H9 (cell line): Measurements from ENCODE around the gene NDUFV1. TPM values are rescaled to one million over a fixed set of nuclear protein-coding genes. Genes with fewer than 3 reads are reported as not detected.

Source experiments
- DNase-seq: peaks from one replicate; pipeline ENCODE4 v3.0.0-alpha.2; 2017
- H2AFZ ChIP-seq: one replicate; pipeline ENCODE4 v1.6.1; 2013; ENCODE audit warnings: mild to moderate bottlenecking, low read length, control low read depth, moderate library complexity
- H2AK5ac ChIP-seq: 2 replicates; pipeline ENCODE4 v1.6.1; 2013; ENCODE audit warnings: low read length, control low read depth, mixed read lengths; ENCODE audit not compliant: insufficient read length
- H2BK120ac ChIP-seq: one replicate; pipeline ENCODE4 v1.6.1; 2013; ENCODE audit warnings: low read depth, mild to moderate bottlenecking, low read length, control low read depth, inconsistent platforms; ENCODE audit not compliant: poor library complexity, severe bottlenecking
- H2BK12ac ChIP-seq: 2 replicates; pipeline ENCODE4 v1.6.1; 2013; ENCODE audit warnings: low read length, control low read depth, mixed read lengths, low read depth; ENCODE audit not compliant: insufficient read length
- H2BK15ac ChIP-seq: 2 replicates; pipeline ENCODE4 v1.6.1; 2013; ENCODE audit warnings: low read depth, low read length, control low read depth
- H2BK20ac ChIP-seq: one replicate; pipeline ENCODE4 v1.6.1; 2013; ENCODE audit warnings: low read depth, mild to moderate bottlenecking, low read length, control low read depth, inconsistent platforms; ENCODE audit not compliant: poor library complexity, severe bottlenecking
- H2BK5ac ChIP-seq: 2 replicates; pipeline ENCODE4 v1.6.1; 2013; ENCODE audit warnings: low read length, control low read depth, mixed read lengths; ENCODE audit not compliant: insufficient read length
- H3K14ac ChIP-seq: 2 replicates; pipeline ENCODE4 v1.6.1; 2013; ENCODE audit warnings: low read length, control low read depth; ENCODE audit not compliant: insufficient read depth
- H3K18ac ChIP-seq: 2 replicates; pipeline ENCODE4 v1.6.1; 2013; ENCODE audit warnings: low read depth, mild to moderate bottlenecking, mixed read lengths, low read length, control low read depth; ENCODE audit not compliant: insufficient read length
- H3K23ac ChIP-seq: 2 replicates; pipeline ENCODE4 v1.6.1; 2013; ENCODE audit warnings: low read length, control low read depth, mixed read lengths, low read depth; ENCODE audit not compliant: insufficient read length
- H3K23me2 ChIP-seq: 2 replicates; pipeline ENCODE4 v1.6.1; 2013; ENCODE audit warnings: low read depth, mild to moderate bottlenecking, mixed read lengths, low read length, control low read depth; ENCODE audit not compliant: insufficient read length, poor library complexity, severe bottlenecking
- H3K27ac ChIP-seq: 2 replicates; pipeline ENCODE4 v1.5.1; 2013; ENCODE audit warnings: low read length, control low read depth, mixed read lengths, low read depth; ENCODE audit not compliant: insufficient read length
- H3K27me3 ChIP-seq: 2 replicates; pipeline ENCODE4 v1.6.1; 2013; ENCODE audit warnings: low read length, control low read depth, inconsistent platforms; ENCODE audit not compliant: insufficient read depth
- H3K4ac ChIP-seq: 2 replicates; pipeline ENCODE4 v1.6.1; 2013; ENCODE audit warnings: low read depth, mild to moderate bottlenecking, control low read depth, inconsistent platforms, low read length, moderate library complexity
- H3K4me1 ChIP-seq: 2 replicates; pipeline ENCODE4 v1.6.1; 2013; ENCODE audit warnings: low read length, control low read depth, inconsistent platforms; ENCODE audit not compliant: insufficient read depth
- H3K4me2 ChIP-seq: 2 replicates; pipeline ENCODE4 v1.6.1; 2013; ENCODE audit warnings: low read length, control low read depth, mixed read lengths; ENCODE audit not compliant: insufficient read length, insufficient read depth
- H3K56ac ChIP-seq: 2 replicates; pipeline ENCODE4 v1.6.1; 2013; ENCODE audit warnings: low read depth, mild to moderate bottlenecking, mixed read lengths, low read length, control low read depth; ENCODE audit not compliant: insufficient read length
- H3K79me1 ChIP-seq: 2 replicates; pipeline ENCODE4 v1.6.1; 2013; ENCODE audit warnings: low read depth, mild to moderate bottlenecking, moderate library complexity, low read length, control low read depth, inconsistent platforms; ENCODE audit not compliant: insufficient read depth, poor library complexity, severe bottlenecking
- H3K79me2 ChIP-seq: 2 replicates; pipeline ENCODE4 v1.6.1; 2013; ENCODE audit warnings: low read length, control low read depth, inconsistent platforms; ENCODE audit not compliant: insufficient read depth
- H3K9ac ChIP-seq: 2 replicates; pipeline ENCODE4 v1.6.1; 2013; ENCODE audit warnings: low read length, control low read depth, mixed read lengths; ENCODE audit not compliant: insufficient read length; ENCODE audit errors: extremely low read depth
- H3K9me3 ChIP-seq: one replicate; pipeline ENCODE4 v1.6.1; 2013; ENCODE audit warnings: low read depth, low read length, inconsistent platforms; ENCODE audit not compliant: control insufficient read depth
- H3T11ph ChIP-seq: one replicate; pipeline ENCODE4 v1.6.1; 2013; ENCODE audit warnings: mild to moderate bottlenecking, low read length, control low read depth, inconsistent platforms
- H4K20me1 ChIP-seq: one replicate; pipeline ENCODE4 v1.6.1; 2013; ENCODE audit not compliant: control insufficient read depth, insufficient read length, insufficient read depth
- H4K5ac ChIP-seq: 2 replicates; pipeline ENCODE4 v1.6.1; 2013; ENCODE audit warnings: low read depth, mild to moderate bottlenecking, mixed read lengths, low read length, control low read depth; ENCODE audit not compliant: insufficient read length
- H4K8ac ChIP-seq: replicated peaks from 2 replicates; pipeline ENCODE4 v1.6.1; 2013; ENCODE audit warnings: low read length, control low read depth, mixed read lengths, low read depth; ENCODE audit not compliant: insufficient read length
- H4K91ac ChIP-seq: 2 replicates; pipeline ENCODE4 v1.6.1; 2013; ENCODE audit warnings: low read depth, mild to moderate bottlenecking, moderate library complexity, mixed read lengths, low read length, control low read depth; ENCODE audit not compliant: insufficient read length
- H3K27ac Mint-ChIP-seq, 3 experiments: 2 replicates in 2 of 3; 3 replicates in 1 of 3; pipeline ENCODE4 v1.8.0; 2020 to 2021; ENCODE audit warnings: mixed read lengths in 3 of 3, mild to moderate bottlenecking in 1 of 3, moderate library complexity in 1 of 3
- H3K27me3 Mint-ChIP-seq: 2 replicates; pipeline ENCODE4 v1.8.0; 2021; ENCODE audit warnings: low read depth, mild to moderate bottlenecking, moderate library complexity, mixed read lengths
- H3K36me3 Mint-ChIP-seq, 3 experiments: 2 replicates in 2 of 3; 3 replicates in 1 of 3; pipeline ENCODE4 v1.8.0; 2020 to 2021; ENCODE audit warnings: low read depth in 3 of 3, mixed read lengths in 3 of 3; ENCODE audit not compliant: insufficient read depth in 1 of 3
- H3K4me1 Mint-ChIP-seq, 2 experiments: 2 replicates each; pipeline ENCODE4 v1.8.0; 2020; ENCODE audit warnings: mixed read lengths in 2 of 2
- H3K4me3 Mint-ChIP-seq, 2 experiments: 2 replicates in 1 of 2; 3 replicates in 1 of 2; pipeline ENCODE4 v1.8.0; 2020 to 2021; ENCODE audit warnings: mild to moderate bottlenecking in 2 of 2, mixed read lengths in 2 of 2, moderate library complexity in 1 of 2
- H3K9me3 Mint-ChIP-seq, 2 experiments: 2 replicates in 1 of 2; 3 replicates in 1 of 2; pipeline ENCODE4 v1.8.0; 2020; ENCODE audit warnings: mild to moderate bottlenecking in 2 of 2, mixed read lengths in 2 of 2, moderate library complexity in 1 of 2
- CTCF ChIP-seq: fragments of 200-600 bp; sonication (generic); conservative IDR thresholded peaks from 3 replicates; pipeline ENCODE4 v1.8.0; 2021; ENCODE audit warnings: antibody characterized with exemption, mild to moderate bottlenecking
- WGBS: extraction: QIAGEN DNeasy Blood & Tissue Kit; methylation state at CpG from one replicate; pipeline ENCODE4 v1.1.7; 2013; ENCODE audit warnings: missing lambda C conversion rate, low lambda C conversion rate, mixed read lengths; ENCODE audit not compliant: insufficient read length; ENCODE audit errors: extremely low coverage; 5-methylcytosine and 5-hydroxymethylcytosine counted together
- total RNA-seq: library from RNA; stranded (reverse); gene quantifications from 2 replicates; pipeline ENCODE4 v1.2.1, GENCODE V29; 2021

Gene NDUFV1
- total RNA-seq, 1 experiment from 2014 or later: 154 TPM

- H2BK12ac ChIP-seq: no peak overlapping the region
- H3K4me1 ChIP-seq: no peaks in the 10 kb centered on the region; the same call in 1 of the 2 replicates
- H2AK5ac ChIP-seq: no peak overlapping the region
- no peak overlapping the region for H3K4ac ChIP-seq
- no peaks in the 10 kb centered on the region for H3K79me1 ChIP-seq
- H3K27ac ChIP-seq: no peak overlapping the region
- no peak overlapping the region for H2BK20ac ChIP-seq
- peak overlapping the region; percentile 84 to 90 for H3K4me3 Mint-ChIP-seq
- no peak overlapping the region for H3K18ac ChIP-seq
- no peak for DNase-seq
- H3K36me3 Mint-ChIP-seq: peaks cover 29 to 46% (median 42%) of the 10 kb centered on the region in 3 experiments
- H3K9me3 Mint-ChIP-seq: peaks cover 0 to 5% of the 10 kb centered on the region in 2 experiments; a peak in 2 of 5 replicates
- H3K14ac ChIP-seq: no peak overlapping the region
- no peak overlapping the region for H2BK120ac ChIP-seq
- TF ChIP-seq CTCF: no peak
- H3K9me3 ChIP-seq: no peaks in the 10 kb centered on the region
- H3K23me2 ChIP-seq: peaks cover 8% of the 10 kb centered on the region
- no peak overlapping the region for H2BK5ac ChIP-seq
- no peak overlapping the region for H4K91ac ChIP-seq
- H4K20me1 ChIP-seq: no peaks in the 10 kb centered on the region
- H3K4me1 Mint-ChIP-seq: peaks cover 38 to 48% of the 10 kb centered on the region in 2 experiments
- no peak overlapping the region for H4K5ac ChIP-seq
- no peak overlapping the region for H3T11ph ChIP-seq
- H3K27ac Mint-ChIP-seq: peak overlapping the region in 1 of 3 experiments; percentile 47; a peak in 4 of 7 replicates
- H4K8ac ChIP-seq: no peak overlapping the region
- no peak overlapping the region for H3K23ac ChIP-seq
- H3K27me3 ChIP-seq: no peaks in the 10 kb centered on the region
- WGBS: no CpG with 5 or more reads among the region's 4 CpGs
- peaks cover 5% of the 10 kb centered on the region; the same call in 1 of the 2 replicates for H3K79me2 ChIP-seq
- no peak overlapping the region for H2AFZ ChIP-seq
- no peak overlapping the region for H3K4me2 ChIP-seq
- no peak overlapping the region for H2BK15ac ChIP-seq
- H3K27me3 Mint-ChIP-seq: no peaks in the 10 kb centered on the region; the same call in 1 of the 2 replicates
- H3K9ac ChIP-seq: no peak overlapping the region
- H3K56ac ChIP-seq: no peak overlapping the region
These were observed 20.8 kb upstream of the NDUFV1 start for GRCh38 chr11:67585911-67586310.
